Measurements from ENCODE around the gene PGC.

PGC gene

DNA sequence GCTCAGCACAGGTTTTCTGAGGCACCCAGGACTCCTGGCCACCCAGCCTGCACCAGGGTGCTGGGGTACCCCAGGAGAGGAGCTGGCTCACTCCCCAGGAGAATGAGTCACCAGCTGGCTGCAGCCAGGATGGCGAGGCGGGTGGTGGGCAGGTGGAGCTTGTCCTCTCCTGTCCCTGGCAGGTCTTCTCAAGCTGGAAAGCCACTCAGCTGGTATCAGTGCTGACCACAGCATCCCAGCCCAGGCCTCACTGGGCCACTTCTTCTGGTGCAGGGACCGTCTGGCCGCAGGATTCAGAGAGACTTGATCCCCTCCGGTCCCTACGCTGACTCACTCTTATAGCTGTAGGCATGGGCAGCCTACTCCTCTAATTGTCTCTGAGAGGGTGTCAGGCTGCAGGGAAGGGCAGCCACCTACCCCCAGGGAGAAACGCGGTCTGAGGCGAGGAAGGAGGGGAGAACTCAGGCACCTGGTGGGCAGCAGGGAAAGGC, 34.0 kb downstream of the PGC start:
- DNase-seq: no peak

DNA sequence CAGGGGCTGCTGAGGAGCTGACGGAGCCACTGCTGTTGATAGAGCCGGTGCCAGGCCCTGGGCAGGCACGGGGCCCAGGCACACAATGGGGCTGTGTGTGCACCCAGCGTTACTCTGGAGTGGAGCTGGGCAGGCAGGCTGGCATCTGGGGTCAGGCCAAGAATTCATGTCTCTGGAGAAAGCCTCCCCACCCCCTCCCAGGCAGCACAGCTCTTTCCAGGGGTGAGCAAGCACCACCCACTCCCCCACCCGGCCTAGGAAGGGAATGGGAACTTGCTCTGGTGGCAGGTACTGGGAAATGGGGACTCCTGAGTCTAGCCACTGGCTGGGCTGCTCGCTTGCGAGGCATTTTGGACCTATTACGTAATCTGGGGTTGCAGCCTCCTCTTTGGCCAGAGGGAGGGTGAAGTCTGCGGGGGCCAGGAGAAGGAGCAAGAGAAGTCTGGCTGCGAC, 34.5 kb downstream of the PGC start:
- no peak for DNase-seq

DNA sequence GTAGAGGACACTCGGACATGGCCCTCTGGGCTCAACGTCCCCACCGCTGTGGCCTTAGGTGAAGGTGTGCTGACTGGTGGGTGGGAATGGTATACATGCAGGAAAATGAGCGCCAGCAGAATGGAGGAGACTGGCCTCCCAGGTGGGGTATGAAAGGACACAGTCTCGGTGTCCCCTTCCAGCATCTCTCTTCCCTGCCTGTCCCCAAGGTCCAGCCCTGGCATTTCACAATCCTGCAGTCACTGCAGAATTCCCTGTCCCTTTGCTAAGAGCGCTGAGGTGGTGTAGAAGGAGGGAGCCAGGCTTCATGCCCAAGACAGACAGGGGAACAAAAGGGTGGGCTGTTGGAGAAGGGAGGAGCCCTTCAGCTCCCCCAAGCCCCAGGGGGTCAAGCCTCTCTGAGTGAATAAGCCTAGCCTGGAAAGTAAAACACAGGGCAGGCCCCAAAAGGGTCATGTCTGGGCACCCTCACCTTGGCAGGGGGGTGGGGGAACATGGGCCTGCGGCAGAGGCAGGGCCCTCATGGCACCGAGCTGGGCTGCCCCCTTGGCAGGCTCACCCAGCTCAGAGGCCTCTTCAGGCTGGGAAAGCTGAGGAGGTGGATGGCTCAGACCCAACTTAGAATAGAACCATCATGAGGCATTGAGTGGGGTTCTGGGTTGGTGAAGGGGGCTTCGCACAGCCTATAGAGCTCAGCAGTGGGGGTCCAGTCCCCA, 35.7 kb downstream of the PGC start:
- no peak for DNase-seq

DNA sequence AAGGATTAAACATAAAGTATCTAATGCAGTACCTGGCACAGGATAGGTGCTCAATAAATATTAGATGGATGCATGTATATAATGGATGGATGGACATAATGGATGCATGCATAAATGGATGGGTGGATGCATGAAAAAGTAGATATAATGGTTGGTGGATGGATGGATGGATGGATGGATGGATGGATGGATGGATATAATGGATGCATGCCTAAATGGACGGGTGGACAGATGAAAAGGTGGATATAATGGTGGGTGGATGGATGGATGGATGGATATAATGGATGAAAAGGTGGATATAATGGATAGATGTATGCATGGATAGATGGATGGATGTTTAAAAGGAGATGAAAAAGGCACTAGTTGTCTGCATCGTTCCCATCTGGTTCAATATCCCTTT, 37.8 kb downstream of the PGC start:
- no peak for DNase-seq

DNA sequence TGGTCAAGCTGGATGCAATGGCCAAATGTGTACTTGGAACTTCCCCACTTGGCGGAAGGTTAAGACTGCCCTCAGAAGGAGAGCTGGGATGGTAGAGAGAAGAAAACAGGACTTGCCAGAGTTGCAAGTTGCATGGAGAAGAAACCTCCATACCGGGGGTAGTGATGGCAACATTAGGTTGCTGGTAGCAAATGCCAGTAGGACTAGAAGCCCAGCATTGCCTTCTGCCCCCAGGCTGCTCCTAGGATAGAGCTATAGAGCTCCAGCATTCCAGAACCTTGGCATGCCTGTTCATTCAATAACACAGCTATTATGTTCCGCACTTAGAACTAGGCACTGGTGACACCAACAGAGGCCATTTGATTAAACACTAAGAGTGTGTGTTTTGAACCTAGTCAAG, 38.3 kb downstream of the PGC start:
- no peak for DNase-seq

DNA sequence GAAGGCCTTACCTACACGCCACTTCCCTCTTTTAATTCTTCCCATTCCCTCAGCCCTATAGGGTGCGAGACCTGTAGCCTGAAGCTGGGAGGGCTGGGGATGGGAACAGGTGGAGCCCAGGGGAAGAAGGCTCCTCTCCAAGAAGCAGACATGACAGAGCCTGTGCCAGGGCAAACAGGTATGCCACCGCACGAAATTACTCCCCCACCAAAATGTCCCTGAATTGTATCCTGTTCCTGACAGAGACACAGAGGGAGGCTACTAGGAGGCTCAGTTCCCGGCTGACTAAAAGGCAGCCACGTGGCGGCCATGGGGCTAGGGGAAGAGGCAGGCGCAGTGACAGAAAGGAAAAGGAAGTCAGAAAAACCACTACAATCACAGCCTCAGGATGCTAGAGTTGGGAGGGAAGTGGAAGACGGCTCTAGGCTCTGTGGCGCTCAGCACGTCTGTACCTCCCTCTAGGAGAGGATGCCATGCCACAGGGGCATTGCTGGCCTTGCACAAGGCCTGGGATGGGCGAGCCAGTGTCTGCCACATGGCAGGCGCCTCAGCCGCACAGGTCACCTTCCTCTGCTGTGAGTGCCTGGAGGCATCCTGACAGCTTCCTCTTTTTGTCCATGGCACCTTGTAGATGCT, 39.5 kb downstream of the PGC start:
- DNase-seq: peak; percentile 10

DNA sequence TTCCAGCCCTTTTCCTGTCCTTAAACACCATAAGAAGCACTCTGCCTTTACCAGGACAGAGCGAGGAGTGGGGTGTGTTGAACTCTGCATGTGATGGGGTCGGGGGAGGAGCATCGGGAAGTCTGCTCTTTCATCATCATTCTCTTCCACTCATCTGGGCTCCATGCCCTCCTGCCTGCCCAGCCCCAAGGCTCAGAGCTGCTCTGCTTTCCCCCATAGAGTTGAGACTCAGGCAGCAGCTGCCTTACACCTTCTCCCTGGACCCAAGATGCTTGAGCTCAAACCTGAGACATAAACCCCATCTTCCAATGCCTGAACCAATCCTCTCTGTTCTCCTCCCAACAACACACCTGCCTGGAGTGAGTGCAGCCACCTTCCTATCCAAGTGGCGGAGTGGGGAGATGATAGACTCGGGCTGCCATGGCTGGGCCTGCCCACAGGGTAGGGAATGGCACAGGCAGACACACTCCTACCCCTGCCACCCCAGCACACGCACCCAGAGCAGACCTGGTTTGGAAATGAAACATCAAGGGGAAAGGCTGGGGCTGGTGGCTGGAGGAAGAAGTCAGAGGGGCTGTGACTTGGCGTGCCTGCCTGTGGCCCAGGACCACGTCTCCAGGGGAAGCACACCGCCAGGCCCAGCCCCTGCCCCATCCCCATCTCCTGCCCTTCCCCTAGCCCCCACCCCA, 40.2 kb downstream of the PGC start:
- DNase-seq: no peak

DNA sequence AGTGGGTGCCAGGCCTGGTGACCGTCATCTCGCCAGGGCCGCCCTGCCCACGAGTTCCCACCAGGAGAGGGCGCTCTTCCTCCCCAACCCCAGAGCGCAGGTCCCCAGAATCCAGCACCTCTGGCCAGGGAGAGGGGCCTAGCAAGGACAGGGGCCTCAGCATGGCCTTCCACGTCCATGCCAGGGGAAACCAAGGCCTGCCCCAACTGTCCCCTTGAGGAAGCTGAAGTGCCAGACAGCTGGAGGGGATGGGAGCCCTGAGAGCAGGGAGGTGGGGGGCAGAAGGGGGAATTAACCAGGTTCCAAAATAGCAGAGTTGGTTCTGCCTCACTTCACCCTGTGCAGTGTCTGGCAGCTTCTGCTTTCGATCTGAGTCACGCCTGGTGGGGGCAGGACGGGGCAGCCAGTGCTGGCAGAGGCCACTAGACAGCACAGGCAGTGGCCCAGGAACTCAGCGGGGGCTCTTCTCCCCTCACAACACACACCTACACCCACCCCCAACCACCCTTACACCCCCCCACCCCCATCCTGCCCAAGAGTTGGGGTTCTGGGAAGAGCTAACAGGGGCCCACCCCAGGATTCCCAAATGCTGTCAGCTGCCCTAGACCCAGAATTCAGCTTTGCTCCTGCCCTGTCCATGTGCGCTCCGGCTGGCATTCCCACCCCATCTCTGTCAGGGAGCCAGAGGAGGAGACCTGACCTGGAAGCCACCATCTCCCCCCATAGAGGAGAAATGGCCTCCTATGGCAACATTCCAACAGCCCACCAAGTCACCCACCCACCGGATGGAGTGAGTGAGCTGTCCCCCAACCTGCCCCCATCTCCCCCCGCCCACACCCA, 41.0 kb downstream of the PGC start:
- DNase-seq: no peak

DNA sequence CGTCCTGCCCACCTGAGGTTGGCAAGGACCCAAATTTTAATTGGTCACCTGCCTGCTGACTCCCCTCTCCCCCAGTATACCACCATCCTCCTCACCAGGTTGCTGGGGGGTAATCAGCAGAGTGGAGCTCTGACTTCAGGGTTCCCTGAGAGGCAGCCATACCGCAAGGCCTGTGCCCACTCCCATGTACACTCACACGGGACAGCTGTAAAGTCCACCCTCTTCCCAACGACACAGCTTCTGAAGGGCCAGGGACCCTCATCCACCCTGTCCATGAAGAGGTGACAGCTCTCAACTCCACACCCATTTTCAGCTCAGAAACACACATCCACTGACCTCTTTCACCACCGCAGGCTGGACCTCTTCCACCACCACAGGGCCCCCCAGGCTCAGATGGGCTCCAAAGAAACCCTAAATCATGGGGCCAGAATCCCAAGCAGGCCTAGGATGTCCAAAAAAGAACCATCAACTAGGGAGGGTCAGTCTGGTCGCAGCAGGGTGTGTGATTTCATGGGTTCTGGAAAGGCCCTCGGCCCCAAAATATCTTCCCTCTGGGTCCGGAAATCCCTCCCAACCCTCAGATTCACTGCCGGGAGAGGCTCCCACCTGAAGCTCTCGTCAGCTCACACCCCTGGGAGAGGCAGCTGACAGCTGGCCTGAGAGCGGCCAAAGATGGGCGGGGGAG, 41.7 kb downstream of the PGC start:
- no peak for DNase-seq

DNA sequence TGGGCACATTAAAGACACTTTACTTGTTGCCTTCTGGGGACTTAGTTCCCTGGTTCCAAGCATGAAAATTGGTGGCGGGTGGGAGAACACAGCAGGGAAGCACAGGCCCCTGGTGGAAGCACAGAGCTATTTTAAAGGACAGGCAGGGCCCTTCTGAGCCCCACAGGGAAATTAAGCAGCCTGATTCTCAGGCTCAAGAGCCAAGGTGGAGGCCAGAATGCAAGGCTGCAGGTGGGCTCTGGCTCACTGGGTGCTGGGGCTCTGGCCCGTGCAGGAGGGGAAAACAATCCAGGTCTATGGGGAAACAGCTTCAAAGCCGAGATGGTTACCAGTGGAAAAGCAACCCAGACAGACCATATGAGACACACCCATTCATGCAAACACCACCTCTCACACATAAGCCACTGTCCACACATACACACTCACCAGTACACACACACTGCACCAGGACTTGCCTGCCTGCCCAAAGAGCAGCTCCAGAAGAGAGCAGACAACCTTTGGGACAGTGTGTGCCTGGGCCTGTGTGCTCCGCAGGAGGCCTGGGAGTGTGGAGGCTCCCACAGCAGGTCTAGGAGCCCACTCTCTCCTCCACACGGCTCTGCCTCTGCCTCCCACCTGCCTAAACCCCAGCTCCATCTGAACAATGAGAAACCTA, 42.4 kb downstream of the PGC start:
- no peak for DNase-seq

DNA sequence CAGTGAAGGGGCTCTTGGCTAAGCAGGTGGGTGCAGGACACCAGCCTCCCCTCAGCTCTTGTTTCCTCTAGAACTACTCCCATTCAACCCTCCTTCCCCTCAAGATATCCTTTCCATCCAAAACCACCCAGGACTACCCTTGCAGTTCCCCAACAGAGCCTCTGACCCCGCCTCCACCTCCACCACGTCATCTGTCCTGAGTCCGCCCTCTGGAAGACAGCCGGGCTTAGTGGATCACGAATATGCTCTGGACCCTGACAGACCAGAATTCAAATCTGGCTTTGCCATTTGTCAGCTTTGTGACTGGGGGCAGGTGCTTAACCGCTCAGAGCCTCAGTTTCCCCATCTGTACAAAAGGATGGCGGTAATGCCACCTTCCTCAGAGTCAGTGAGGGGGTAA, 43.2 kb downstream of the PGC start:
- no peak for DNase-seq

DNA sequence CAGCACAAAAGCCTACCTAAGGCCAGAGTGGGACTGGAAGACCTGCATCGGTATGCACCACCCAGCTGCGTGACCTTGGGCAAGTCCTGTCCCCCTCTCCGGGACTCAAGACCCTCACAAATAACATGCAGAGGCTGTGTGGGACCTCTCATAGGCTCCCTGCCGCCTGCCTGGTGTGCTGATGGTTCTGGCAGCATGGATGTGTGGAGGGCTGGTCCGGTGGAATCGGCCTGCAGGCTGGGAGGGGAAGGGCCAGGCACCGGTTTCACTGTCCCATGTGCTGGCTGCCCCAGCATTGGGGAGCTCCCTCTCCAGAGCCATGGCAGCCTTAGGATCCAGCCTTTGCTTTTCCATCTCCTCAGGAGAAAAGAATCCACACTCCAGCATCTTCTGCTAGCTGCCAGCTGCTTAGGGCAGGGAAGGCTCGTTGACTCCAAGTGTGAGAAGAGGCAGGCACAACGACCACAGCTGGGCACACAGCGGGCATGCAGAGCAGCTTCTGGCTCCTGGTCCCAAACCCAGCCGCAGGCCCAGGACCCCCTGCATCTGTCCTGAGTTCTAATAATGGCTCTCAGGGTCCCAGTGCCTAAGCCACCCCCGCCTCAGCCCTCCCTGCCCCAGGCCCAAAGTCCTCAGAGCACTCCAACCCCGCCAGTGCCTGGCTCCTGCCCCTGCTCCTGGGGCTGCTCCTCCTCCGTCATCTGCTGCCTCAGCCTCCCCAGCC, 44.3 kb downstream of the PGC start:
- no peak for DNase-seq

DNA sequence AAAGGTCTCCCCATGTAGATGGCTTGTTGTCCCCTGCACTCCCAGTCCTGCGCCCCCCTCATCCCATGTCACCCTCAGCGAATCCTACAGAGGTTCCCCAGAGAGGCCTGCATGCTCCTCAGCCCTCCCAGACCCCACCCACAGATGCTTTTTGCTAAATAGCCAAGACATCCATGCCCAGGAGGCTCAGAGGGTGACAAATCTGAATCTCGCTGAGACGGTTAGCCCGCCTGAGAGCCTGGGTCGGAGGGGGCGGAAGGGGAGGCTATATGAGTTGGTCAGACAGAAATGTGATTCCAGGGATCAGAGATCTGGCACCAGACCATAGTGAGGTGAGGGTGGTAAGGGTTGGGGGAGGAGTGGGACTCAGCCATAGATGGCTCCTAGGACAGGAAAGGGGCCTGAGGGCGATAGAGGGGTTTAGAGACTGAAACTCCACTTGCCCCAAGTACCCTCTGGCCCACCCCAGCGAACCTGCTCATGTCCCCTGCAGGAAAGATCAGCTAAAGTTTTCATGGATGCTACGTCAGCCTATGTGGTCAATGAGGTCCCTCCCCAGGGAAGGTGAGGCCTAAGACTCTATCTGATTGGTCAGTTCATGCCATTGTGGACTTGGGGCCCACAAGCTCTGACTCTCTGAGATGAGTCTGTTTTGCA, 45.0 kb downstream of the PGC start:
- DNase-seq: no peak

DNA sequence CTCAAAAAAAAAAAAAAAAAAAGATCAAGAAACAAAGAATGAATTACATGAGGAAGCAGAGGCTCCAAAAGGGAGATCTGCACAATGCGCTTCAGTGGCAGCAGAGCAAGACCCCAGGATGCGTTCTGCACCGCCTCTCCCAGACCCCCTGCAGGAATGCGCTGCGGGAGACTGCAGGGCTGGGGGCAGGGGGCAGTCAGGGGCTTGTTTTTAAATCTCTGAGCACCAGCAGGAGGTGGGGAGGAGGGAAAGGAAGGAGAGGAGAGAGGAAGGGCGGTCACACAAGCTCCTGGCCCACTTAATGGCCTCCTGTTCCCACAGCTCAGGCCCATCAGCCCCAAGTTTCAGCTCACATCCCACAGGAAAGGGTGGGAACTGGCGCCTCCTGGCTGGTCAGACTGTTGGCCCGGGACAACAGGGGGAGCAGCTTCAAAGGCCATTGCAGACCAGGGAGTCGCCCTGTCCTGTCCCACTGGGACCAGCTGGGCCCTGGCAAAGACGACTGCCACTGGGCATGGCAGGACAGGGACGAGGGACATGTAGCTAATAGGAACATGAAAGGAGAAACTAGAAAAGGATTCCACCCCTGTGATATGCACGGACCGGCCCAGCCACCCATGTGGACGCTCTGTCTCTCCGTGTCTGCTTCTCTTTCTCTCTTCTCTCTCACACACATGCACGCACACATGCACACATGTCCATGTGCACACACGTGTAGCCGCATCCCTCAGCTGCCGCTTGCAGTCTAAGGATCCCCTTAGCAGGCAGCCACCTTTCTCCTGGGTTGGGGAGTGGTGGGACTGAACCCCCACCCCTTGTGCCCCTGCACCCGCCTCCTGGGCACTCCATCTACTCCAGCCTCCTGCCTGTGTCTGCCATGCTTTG, 46.5 kb downstream of the PGC start:
- DNase-seq: no peak

DNA sequence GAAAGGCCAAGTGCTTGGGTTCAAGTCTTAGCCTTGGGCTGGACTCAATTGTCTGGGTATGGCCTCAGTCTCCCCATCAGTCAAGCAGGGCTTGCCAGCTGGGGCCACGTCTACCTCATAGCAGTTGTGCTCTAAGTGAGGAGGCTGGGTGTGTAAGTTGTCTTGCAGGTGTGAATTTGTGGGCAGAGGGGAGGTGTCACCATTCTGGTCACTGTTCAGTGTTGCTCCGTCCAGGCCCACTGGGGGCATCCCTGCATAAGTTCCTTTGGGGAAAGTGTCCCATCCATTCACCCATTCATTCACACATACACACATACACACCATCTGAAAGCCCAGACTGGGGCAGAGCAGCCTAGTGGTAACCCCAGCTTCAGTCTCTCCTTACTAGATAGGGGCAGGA, 48.1 kb downstream of the PGC start:
- no peak for DNase-seq

DNA sequence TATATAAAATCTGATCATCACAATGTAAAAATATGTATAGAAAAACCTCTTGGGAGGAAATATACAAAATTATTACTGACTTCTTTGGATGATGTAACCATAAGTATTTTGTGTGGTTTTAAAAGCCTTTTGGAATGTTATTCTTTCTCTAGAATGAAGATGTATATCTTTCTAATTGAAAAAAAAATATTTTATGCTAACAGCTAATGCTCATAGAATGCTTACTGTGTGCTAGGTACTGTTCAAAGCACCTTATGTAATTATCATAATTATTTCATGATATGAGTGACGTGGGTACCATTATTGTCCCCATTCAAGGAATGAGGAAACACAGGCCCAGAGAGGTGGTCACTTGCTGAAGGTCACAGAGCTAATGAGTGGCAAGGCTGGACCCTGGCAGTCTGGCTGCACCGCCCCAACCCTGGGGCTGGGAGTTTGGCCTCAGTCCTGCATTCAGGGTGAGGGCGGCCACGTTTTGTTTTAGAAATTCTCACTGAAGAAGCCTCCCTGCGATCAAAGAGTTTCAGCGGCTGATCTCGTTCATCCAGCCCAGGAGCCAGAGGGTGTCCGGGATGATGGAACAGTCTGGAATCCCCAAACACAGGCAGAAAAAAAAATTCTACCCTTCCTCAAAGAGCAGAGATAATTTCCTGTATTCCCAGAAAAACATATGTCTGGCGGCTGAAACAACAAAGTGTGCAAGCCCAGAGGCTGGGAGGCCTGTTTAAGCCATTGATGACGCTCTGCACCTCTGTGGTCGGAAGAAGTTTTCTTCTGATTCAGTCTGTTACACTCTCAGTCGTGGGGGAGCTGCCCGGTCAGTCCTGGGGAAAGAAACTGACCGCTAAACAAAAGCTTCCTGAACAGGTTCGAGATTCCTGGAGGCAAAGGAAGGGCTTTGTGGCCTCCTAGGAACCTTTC, 49.1 kb downstream of the PGC start:
- no peak for DNase-seq

DNA sequence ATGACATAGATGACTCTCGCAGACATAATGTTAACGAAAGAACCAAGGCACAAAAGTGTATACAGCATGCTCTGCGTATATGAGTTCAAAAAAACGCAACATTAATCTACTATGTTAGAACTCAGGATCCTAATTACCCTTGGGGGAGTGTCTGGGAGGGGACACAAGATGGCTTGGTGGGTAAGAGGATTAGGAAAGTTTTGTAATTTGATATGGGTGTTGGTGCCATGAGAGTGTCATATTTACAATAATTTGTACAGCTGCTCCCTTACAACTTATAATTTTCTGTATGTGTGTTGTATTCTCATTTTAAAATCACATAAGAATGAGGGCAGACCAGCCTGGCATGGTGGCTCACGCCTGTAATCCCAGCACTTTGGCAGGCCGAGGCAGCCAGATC, 50.4 kb downstream of the PGC start:
- no peak for DNase-seq

DNA sequence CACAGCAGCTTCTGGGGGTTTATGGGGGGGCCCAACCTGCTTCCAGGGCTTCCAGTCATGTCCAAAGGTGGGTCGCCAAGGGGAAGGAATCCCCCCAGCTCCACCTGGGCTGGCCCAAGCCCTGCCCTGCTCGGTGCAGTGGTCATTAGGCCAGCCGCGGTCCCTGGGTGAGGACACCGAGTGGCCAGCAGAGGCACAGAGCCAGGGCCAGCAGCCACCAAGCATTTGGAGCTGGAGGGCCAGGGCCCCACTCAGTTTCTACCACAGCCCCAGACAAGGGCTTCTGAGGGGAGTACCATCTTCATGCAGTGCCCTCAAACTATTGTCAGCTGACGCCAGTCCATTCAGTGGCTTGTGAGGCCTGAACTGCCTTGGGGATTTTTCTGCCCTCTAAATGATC, 51.4 kb downstream of the PGC start:
- DNase-seq: no peak
